Right cardiac atrium (tissue), 5 donors: ENCODE measurements around the gene AIG1. TPM values are rescaled to one million over a fixed set of nuclear protein-coding genes. Genes with fewer than 3 reads are reported as not detected.
A peak's percentile ranks its signal among the peaks of the same experiment; 100 is the strongest.
"Not testable (repeated sequence)": the region's sequence is repeated elsewhere in the genome, so short reads cannot be mapped to it uniquely, and the experiment has no call there.

Experiments
- ATAC-seq, 2 donors: fragments of 200-7000 bp; cut with Tn5 transposase; one replicate each; pipeline versions ENCODE4 v1.8.0 to v1.9.1; 2020; ENCODE audit warnings: moderate library complexity in 2 of 2, mild to moderate bottlenecking in 1 of 2
- DNase-seq, 3 donors: peaks; one replicate each; pipeline ENCODE4 v3.0.0-alpha.2; 2020
- H3K27ac ChIP-seq: one replicate; pipeline ENCODE4 v1.5.1; 2013; ENCODE audit warnings: mild to moderate bottlenecking, low read length, control low read depth, moderate library complexity
- H3K27me3 ChIP-seq: one replicate; pipeline ENCODE4 v1.6.1; 2013; ENCODE audit not compliant: control insufficient read depth, insufficient read depth
- H3K4me1 ChIP-seq: one replicate; pipeline ENCODE4 v1.6.1; 2013; ENCODE audit warnings: low read length; ENCODE audit not compliant: control insufficient read depth, insufficient read depth
- H3K4me3 ChIP-seq: one replicate; pipeline ENCODE4 v1.5.1; 2013; ENCODE audit warnings: low read length, control low read depth
- H3K9me3 ChIP-seq: one replicate; pipeline ENCODE4 v1.6.1; 2013; ENCODE audit warnings: low read length; ENCODE audit not compliant: control insufficient read depth
- WGBS: extraction: QIAGEN DNeasy Blood & Tissue Kit; methylation state at CpG from one replicate; pipeline ENCODE4 v1.1.7; 2013; 5-methylcytosine and 5-hydroxymethylcytosine counted together
- intact Hi-C, 4 donors: fragments of 100-400 bp; cut with DNase I; formaldehyde crosslinking; loops; one replicate each; pipeline versions ENCODE4 v1.11.0 to v1.14.0; 2022 to 2023
- polyA plus RNA-seq: library from polyadenylated mRNA; stranded (reverse); fragments of 200-250 nt; gene quantifications from one replicate; pipeline ENCODE4 v1.2.3, GENCODE V29; 2013
- total RNA-seq, 4 donors: library from RNA; stranded (reverse); fragmentation: NEBNext Ultra II Directional; extraction: Animal tissue kit (Norgen Biotek cat#: 25700); gene quantifications; one replicate each; pipeline ENCODE4 v1.2.1, GENCODE V29; 2021
- donor health status: healthy with polysubstance abuse.
- donor health status: DM: no; HTN: yes; CAD: no.
- donor health status: DM: no; HTN: no; CAD: no.
- donor health status: DM: no; HTN: yes; CAD: no; lungs with severe emphysema.
- donor health status: DM: yes; HTN: yes; CAD: no.

The AIG1 gene
- total and polyA plus RNA-seq, 5 donors: 44.4 to 69.8 (median 51.9) TPM

- intact Hi-C loops: no loop called here
- DNase-seq: no peak
- H3K4me3 ChIP-seq: no peak overlapping the region
These were observed 68.0 kb downstream of the AIG1 start for GRCh38 chr6:143128681-143129015.

GRCh38 chr6:143130928-143131327, 70.2 kb downstream of the AIG1 start:
- ATAC-seq: no peak
- no peak for DNase-seq
- no peaks in the 10 kb centered on the region for H3K27me3 ChIP-seq
- intact Hi-C loops: no loop called here
- no peak overlapping the region for H3K4me3 ChIP-seq
- no peaks in the 10 kb centered on the region for H3K9me3 ChIP-seq
- no peak overlapping the region for H3K27ac ChIP-seq
- WGBS: 89% methylated on average over 1 of the region's 1 CpG
- no peaks in the 10 kb centered on the region for H3K4me1 ChIP-seq

More at GRCh38 chr6:143128681-143129015, 68.0 kb downstream of the AIG1 start:
- no peak for ATAC-seq
- H3K4me1 ChIP-seq: no peaks in the 10 kb centered on the region
- no peaks in the 10 kb centered on the region for H3K27me3 ChIP-seq
- H3K9me3 ChIP-seq: no peaks in the 10 kb centered on the region
- H3K27ac ChIP-seq: no peak overlapping the region

- 43% methylated on average over 2 of the region's 2 CpGs for WGBS
- Histone ChIP-seq H3K4me1 (no peaks in the 10 kb centered on the region), H3K9me3 (no peaks in the 10 kb centered on the region), H3K27ac (no peak overlapping the region), H3K27me3 (no peaks in the 10 kb centered on the region), H3K4me3 (no peak overlapping the region)
- no peak for ATAC-seq
- DNase-seq: no peak
- intact Hi-C loops: no loop called here
These were observed 74.6 kb downstream of the AIG1 start for GRCh38 chr6:143135325-143135724.

- intact Hi-C loops: no loop called here
- DNase-seq (no peak), ATAC-seq (no peak)
- H3K4me1 ChIP-seq: no peaks in the 10 kb centered on the region
- H3K27ac ChIP-seq: no peak overlapping the region
- 76% methylated on average over 3 of the region's 3 CpGs for WGBS
- no peak overlapping the region for H3K4me3 ChIP-seq
- H3K27me3 ChIP-seq: no peaks in the 10 kb centered on the region
- H3K9me3 ChIP-seq: no peaks in the 10 kb centered on the region
These were observed 75.3 kb downstream of the AIG1 start for GRCh38 chr6:143135797-143136561.

GRCh38 chr6:143136647-143137046, 76.0 kb downstream of the AIG1 start:
- H3K27ac ChIP-seq: no peak overlapping the region
- intact Hi-C loops: no loop called here
- H3K4me3 ChIP-seq: no peak overlapping the region
- no peak for DNase-seq
- H3K4me1 ChIP-seq: no peaks in the 10 kb centered on the region
- H3K9me3 ChIP-seq: no peaks in the 10 kb centered on the region
- no peaks in the 10 kb centered on the region for H3K27me3 ChIP-seq
- WGBS: 86% methylated on average over 3 of the region's 3 CpGs
- ATAC-seq: no peak

GRCh38 chr6:143139239-143139784, 78.6 kb downstream of the AIG1 start:
- H3K27me3 ChIP-seq: no peaks in the 10 kb centered on the region
- ATAC-seq (no peak), DNase-seq (no peak)
- H3K4me3 ChIP-seq: no peak overlapping the region
- H3K9me3 ChIP-seq: no peaks in the 10 kb centered on the region
- no peaks in the 10 kb centered on the region for H3K4me1 ChIP-seq
- no peak overlapping the region for H3K27ac ChIP-seq
- intact Hi-C loops: no loop called here
- WGBS: 78% methylated on average over 3 of the region's 3 CpGs

- H3K9me3 ChIP-seq, ATAC-seq, H3K4me3 ChIP-seq, H3K27ac ChIP-seq, H3K27me3 ChIP-seq, DNase-seq, intact Hi-C loops, H3K4me1 ChIP-seq: not testable (repeated sequence)
- WGBS: 89% methylated on average over 5 of the region's 5 CpGs
These were observed 79.2 kb downstream of the AIG1 start for GRCh38 chr6:143139884-143140283.

GRCh38 chr6:143140767-143141166, 80.1 kb downstream of the AIG1 start:
- no peak overlapping the region for H3K4me3 ChIP-seq
- intact Hi-C loops: no loop called here
- DNase-seq (peak in 2 of 3 donors; percentile 57 to 61), ATAC-seq (peak in 1 of 2 donors; percentile 72)
- H3K4me1 ChIP-seq: no peaks in the 10 kb centered on the region
- H3K27ac ChIP-seq: no peak overlapping the region
- H3K9me3 ChIP-seq: no peaks in the 10 kb centered on the region
- H3K27me3 ChIP-seq: no peaks in the 10 kb centered on the region
- WGBS: 66% methylated on average over 2 of the region's 2 CpGs

GRCh38 chr6:143141442-143141841, 80.8 kb downstream of the AIG1 start:
- H3K27ac ChIP-seq: no peak overlapping the region
- intact Hi-C loops: no loop called here
- no peaks in the 10 kb centered on the region for H3K27me3 ChIP-seq
- no peaks in the 10 kb centered on the region for H3K4me1 ChIP-seq
- H3K9me3 ChIP-seq: no peaks in the 10 kb centered on the region
- WGBS: 96% methylated on average over 2 of the region's 2 CpGs
- ATAC-seq (no peak), DNase-seq (no peak)
- H3K4me3 ChIP-seq: no peak overlapping the region

- no peaks in the 10 kb centered on the region for H3K9me3 ChIP-seq
- no peak overlapping the region for H3K4me3 ChIP-seq
- no peaks in the 10 kb centered on the region for H3K4me1 ChIP-seq
- no peak overlapping the region for H3K27ac ChIP-seq
- WGBS: 79% methylated on average over 3 of the region's 3 CpGs
- no peaks in the 10 kb centered on the region for H3K27me3 ChIP-seq
- DNase-seq: no peak
- intact Hi-C loops: no loop called here
- ATAC-seq: no peak
These were observed 85.6 kb downstream of the AIG1 start for GRCh38 chr6:143146186-143146851.

GRCh38 chr6:143149771-143150170, 89.1 kb downstream of the AIG1 start:
- ATAC-seq (no peak), DNase-seq (no peak)
- intact Hi-C loops: no loop called here
- no peak overlapping the region for H3K4me3 ChIP-seq
- H3K9me3 ChIP-seq: no peaks in the 10 kb centered on the region
- H3K27ac ChIP-seq: no peak overlapping the region
- 74% methylated on average over 2 of the region's 2 CpGs for WGBS
- no peaks in the 10 kb centered on the region for H3K27me3 ChIP-seq
- no peaks in the 10 kb centered on the region for H3K4me1 ChIP-seq
